ENCODE results near the gene GPRC5A.

The GPRC5A gene

GRCh38 chr12:12915656-12916055, 24.3 kb downstream of the GPRC5A start:
- no peak for DNase-seq

GRCh38 chr12:12916135-12916944, 25.0 kb downstream of the GPRC5A start:
- peak; percentile 60 for DNase-seq

GRCh38 chr12:12917517-12917916, 26.2 kb downstream of the GPRC5A start:
- DNase-seq, result no peak

- DNase-seq, result no peak
Observed at GRCh38 chr12:12918781-12919389, 27.5 kb downstream of the GPRC5A start.

- DNase-seq, result no peak
Observed at GRCh38 chr12:12919666-12920435, 28.5 kb downstream of the GPRC5A start.

- DNase-seq, result no peak
Observed at GRCh38 chr12:12922191-12922616, 30.8 kb downstream of the GPRC5A start.

- DNase-seq, result no peak
Observed at GRCh38 chr12:12922978-12923377, 31.6 kb downstream of the GPRC5A start.

GRCh38 chr12:12924169-12924568, 32.8 kb downstream of the GPRC5A start:
- DNase-seq, result no peak

- DNase-seq, result no peak
Observed at GRCh38 chr12:12925388-12925787, 34.0 kb downstream of the GPRC5A start.

GRCh38 chr12:12926571-12927071, 35.3 kb downstream of the GPRC5A start:
- no peak for DNase-seq

- peak; percentile 23 for DNase-seq
Observed at GRCh38 chr12:12927211-12928079, 36.1 kb downstream of the GPRC5A start.

- DNase-seq, result no peak
Observed at GRCh38 chr12:12929696-12930095, 38.3 kb downstream of the GPRC5A start.

- no peak for DNase-seq
Observed at GRCh38 chr12:12930633-12931219, 39.4 kb downstream of the GPRC5A start.

- DNase-seq, result no peak
Observed at GRCh38 chr12:12933742-12934141, 42.4 kb downstream of the GPRC5A start.

GRCh38 chr12:12934556-12934955, 43.2 kb downstream of the GPRC5A start:
- no peak for DNase-seq

GRCh38 chr12:12936983-12937491, 45.7 kb downstream of the GPRC5A start:
- DNase-seq, result no peak

GRCh38 chr12:12938541-12938940, 47.2 kb downstream of the GPRC5A start:
- no peak for DNase-seq

GRCh38 chr12:12939888-12940287, 48.5 kb downstream of the GPRC5A start:
- no peak for DNase-seq

- no peak for DNase-seq
Observed at GRCh38 chr12:12941450-12942350, 50.3 kb downstream of the GPRC5A start.

- no peak for DNase-seq
Observed at GRCh38 chr12:12943586-12944260, 52.4 kb downstream of the GPRC5A start.

Data from NCI-H1092 treated with DMSO at 0.1 percent for 48 hours (cell line).